Measurements from ENCODE around the gene IGSF11.
A peak's percentile ranks its signal among the peaks of the same experiment; 100 is the strongest.
"Not testable (repeated sequence)": the region's sequence is repeated elsewhere in the genome, so short reads cannot be mapped to it uniquely, and the experiment has no call there.

IGSF11 gene, protein sequence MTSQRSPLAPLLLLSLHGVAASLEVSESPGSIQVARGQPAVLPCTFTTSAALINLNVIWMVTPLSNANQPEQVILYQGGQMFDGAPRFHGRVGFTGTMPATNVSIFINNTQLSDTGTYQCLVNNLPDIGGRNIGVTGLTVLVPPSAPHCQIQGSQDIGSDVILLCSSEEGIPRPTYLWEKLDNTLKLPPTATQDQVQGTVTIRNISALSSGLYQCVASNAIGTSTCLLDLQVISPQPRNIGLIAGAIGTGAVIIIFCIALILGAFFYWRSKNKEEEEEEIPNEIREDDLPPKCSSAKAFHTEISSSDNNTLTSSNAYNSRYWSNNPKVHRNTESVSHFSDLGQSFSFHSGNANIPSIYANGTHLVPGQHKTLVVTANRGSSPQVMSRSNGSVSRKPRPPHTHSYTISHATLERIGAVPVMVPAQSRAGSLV

DNA sequence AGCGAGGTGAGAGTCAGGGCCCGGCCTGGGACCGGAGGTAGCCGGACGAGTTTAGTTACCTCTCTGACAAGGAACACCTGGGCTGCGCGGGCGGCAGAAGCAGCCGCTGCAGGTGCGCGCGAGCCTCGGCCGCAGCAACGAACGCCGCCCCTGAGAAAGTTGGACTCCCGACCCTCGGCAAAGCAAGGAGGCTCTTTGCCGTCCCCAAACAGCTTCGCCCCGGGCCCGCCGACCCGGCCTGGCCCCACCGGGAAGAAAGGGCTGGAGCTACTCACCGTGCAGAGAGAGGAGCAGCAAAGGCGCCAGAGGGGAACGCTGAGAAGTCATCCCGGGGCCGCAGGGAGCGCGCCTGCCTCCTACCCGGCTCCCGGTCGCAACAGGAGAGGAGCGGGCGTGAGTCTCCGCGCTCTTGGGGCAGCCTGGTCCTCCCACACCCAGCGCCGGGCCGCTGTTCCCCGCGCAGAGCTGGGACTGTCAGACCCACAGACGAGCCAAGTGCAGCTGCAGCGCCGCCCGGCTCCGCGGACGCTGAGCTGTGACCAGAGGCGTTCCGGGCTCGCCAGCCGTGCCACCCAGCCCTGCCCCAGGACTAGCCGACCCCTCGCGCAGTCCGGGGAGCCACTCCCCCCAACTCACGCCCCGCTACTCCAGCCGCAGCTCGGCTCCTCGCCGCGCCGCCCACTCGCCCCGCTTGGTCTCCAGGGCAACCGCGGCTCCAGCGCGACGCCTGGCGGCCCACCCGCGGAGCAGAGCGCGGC, at the start of gene IGSF11:
Gene IGSF11, minus strand, starts transcription at position 591 of the 758 bp plus-strand sequence. Its CDS starts 264 bp downstream, at position 327.
- peak; percentile 63 for DNase-seq (ENCODE audit: low spot score)

DNA sequence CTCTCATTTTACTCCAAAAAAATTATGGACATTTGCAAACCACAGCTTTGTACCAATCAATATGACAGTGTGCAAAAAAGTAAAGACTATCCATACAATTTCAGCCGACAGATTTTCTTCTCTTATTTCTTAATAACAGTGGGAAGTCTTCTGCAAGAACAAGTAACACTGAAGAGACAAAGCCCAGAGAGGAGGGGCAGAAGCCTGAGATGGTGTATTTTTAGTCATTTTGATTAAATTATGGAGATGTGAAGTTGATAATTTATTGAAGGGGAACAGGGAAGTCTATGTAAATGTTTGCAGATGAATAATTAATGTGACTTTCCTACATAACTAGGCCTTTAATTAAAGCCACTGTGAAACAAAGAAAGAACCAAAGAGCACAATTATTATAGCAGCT, 45.7 kb upstream of the IGSF11 start:
- DNase-seq (ENCODE audit: low spot score): no peak

DNA sequence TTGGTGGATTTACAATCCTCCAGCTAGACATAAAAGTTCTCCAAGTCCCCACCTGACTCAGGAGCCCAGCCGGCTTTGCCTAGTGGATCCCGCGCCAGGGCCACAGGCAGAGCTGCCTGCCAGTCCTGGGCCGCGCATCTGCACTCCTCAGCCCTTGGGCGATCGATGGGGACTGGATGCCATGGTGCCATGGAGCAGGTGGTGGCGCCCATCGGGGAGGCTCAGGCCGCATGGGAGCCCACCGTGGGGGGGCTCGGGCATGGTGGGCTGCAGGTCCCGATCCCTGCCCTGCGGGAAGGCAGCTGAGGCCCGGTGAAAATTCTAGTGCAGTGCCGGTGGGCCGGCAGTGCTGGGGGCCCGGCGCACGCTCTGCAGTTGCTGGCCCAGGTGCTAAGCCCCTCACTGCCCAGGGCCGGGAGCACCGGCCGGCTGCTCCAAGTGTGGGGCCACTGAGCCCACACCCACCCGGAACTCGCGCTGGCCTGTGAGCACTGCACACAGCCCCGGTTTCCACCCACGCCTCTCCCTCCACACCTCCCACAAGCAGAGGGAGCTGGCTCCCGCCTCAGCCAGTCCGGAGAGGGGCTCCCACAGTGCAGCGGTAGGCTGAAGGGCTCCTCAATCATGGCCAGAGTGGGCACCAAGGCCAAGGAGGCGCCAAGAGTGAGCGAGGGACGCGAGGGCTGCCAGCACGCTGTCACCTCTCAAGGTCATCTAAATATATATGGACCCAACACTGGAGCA, 38.8 kb upstream of the IGSF11 start:
- DNase-seq (ENCODE audit: low spot score): no peak

DNA sequence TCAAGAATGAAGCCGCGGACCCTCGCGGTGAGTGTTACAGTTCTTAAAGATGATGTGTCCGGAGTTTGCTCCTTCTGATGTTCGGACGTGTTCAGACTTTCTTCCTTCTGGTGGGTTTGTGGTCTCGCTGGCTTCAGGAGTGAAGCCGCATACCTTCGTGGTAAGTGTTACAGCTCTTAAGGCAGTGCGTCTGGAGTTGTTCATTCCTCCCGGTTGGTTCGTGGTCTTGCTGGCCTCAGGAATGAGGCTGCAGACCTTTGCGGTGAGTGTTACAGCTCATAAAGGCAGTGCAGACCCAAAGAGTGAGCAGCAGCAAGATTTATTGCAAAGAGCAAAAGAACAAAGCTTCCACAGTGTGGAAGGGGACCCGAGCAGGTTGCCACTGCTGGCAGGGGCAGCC, 37.8 kb upstream of the IGSF11 start:
- not testable (repeated sequence) for DNase-seq (ENCODE audit: low spot score)

DNA sequence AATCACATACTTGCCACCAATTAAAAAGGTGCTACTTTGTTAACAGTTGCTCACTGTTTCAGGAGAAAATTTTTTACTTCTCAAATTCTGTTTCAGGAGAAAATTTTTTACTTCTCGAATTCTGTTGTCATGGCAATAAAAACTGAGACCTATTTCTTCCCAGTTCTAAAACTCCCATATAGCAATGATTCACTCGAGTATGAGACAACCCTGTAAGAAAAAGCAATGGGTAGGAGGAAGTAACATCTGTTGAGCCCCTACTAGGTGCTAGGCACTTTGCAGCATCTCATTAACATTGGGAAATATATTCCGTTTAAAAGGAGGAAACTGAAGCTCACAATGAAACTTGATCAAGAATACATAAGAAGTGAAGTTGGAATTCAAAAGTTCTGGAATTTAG, 35.1 kb upstream of the IGSF11 start:
- no peak for DNase-seq (ENCODE audit: low spot score)

DNA sequence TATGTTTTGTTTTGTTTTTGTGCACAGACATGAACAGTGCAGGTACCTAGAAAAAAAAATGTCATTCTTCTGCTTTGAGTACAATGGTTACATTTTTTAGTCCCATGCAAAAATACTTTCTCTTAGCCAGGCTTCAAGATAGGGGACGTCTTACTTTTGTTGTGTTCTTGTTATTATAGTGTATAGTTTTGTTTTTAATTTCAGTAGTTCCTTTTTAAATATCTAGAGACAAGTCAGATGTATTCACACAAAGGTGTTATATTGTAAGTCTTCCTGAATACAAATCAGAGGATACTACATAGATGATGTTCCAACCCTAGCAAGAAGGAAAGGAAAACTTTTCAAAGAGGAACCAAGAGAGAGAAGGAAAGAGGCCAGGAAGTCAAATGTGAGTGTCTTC, 28.8 kb upstream of the IGSF11 start:
- DNase-seq (ENCODE audit: low spot score): no peak

DNA sequence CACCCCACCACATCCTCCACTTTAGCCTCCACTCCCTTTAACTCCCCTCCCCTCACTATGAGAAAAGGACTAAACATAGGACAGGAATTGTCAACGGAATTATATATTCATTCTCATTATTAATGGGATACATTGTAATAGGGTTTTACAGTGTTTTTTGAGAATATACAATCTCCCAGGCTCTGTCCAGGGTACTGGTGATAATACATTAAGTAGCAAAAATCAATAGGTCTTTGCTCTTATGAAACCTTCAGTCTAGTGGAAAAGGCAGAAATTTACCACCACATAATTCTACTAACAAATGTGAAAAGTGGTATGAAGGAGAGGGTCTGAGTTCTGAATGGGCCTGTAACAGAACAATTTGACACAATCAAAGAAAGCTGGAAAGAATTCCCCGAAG, 28.2 kb upstream of the IGSF11 start:
- DNase-seq (ENCODE audit: low spot score): no peak

DNA sequence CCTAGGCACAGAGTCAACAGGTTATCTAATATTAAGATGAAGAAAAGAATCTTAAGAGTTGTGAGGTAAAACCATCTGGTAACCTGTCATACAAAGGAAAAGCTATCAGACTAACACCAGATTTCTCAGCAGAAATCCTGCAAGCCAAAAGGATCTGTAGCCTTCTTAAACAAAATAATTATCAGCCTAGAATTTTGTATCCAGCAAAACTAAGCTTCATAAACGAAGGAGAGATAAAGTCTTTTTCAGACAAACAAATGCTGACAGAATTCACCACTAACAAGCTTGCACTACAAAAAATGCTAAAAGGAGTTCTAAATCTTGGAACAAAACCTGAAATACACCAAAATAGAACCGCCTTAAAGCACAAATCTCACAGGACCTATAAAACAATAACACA, 9.9 kb upstream of the IGSF11 start:
- no peak for DNase-seq (ENCODE audit: low spot score)

DNA sequence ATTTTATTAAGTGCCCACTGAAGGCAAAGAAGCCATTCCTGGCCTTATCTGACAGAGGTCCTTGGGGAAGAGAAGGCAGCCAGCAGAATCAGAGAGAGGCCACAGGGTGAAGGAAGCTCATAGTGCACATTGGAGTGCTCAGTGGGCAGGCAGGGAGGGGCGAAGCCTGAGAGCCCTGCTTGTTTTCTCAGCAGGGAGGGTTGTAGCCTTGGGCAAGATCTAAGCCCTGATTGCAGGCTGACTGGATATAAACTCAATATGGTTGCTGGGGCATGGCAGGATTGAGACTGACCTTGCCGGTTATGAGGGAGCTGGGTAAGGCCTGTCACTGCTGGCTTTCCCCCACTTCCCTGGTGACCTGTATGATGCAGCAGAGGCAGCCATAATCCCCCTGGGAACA, 7.5 kb upstream of the IGSF11 start:
- no peak for DNase-seq (ENCODE audit: low spot score)

DNA sequence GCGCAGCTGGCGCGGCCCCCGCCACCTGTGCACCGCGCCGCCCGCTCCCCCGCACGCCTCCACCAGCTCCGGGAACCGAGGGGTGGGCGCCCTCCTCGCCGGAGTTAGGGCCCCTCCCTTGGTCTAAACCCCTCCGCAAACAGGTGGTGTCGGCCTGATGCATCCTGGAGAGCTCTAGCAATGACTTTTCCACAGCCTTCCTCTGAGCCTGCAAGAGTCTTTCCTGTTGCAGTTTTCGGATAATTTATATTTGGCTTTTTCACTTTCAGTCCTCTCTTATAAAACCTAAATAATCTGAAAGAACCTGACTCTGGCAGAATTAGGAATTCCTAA, 334 bp upstream of the IGSF11 start:
- DNase-seq (ENCODE audit: low spot score): peak; percentile 8

DNA sequence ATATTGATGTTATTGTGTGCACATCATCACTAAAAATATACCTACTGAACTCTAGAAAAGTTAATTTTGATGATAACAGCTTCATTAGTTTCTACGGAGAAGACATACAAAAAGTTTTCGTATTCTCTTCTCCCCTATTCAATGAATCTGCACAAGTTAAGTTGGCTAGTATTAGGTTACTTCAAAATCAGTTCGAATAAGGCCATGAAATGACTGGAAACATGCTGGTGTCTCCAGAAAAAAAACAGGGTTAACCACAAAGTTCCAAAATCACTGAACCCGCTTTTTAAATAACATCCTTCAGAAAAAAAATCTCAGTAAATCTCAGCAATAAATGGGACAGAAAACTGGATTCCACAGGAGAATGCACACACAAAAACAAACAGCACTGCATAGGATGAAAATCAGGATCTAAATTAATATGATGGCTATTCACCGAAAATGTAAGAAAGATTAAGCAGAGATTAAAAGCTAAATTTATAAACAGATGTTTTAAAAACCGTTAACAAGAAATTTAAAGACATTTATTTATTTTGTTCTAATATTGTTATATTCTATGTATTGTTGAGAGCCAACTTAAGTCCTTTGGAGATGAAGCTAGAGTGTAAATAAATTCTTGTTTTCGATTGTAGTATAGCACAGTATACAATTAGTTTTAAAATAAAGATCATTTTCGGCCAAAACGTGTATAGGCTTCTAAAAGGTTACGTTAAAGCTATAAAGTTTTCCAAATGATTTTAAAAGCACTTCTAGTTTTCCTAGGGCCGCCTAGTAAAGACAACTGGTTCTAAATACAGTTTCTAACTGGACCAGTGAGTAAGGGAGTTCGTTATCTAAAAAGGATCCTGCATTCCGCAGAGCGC, 1.0 kb downstream of the IGSF11 start:
- no peak for DNase-seq (ENCODE audit: low spot score)

DNA sequence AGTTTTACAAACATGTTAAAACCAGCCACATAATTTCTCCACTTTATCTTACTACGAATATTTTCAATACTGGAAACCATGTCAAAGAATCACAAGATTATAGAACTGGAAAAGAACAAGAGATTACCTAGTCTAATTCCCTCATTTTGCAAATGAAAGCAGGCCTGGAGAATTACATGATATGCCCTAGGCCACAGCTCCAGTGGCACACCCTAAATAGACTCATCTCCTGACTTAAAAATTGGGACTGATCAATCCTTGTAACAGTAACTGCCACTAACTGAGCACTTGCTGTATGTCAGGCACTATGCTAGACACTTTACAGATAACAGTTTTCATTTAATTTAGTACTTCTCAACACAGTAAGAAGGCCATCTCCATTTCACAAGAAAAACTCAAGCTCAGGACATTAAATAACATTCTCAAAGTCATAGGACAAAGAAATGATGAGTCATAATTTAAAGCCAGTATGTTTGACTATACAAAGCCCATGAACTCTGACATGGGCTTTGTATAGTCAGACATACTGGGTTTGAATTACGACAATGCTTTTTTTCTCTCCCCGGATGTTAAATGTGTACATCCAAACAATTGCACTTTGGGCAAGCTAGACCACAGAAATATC, 9.4 kb downstream of the IGSF11 start:
- no peak for DNase-seq (ENCODE audit: low spot score)

DNA sequence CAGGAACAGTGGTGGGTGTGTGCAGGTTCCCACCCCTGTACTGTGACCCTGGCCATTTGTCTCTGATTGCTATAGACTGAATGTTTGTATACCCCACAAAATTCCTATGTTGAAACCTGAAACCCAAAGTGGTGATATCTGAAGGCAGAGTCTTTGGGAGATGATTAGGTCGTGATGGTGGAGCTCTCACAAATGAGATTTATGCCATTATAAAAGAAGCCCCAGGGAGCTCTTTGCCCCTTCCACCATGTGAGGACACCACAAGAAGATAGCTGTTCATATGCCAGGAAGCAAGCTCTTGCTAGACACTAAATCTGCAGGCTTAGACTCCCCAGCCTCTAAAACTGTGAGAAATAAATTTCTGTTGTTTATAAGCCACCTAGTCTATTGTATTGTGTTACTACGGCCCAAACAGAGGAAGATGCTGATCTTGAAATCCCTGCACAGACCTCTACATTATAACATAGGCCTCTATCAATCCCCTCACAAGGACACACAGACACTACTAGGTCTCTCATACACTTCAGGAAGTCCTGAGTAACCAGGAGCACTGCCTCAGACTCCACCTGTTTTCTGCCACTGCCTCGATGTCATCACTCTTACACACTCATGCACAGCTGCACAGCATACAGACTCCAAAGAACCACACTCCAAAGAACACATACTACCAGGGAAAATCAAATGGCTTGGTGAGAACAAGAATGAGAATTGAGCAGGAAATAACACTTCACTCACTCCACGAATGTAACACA, 14.7 kb downstream of the IGSF11 start:
- no peak for DNase-seq (ENCODE audit: low spot score)

DNA sequence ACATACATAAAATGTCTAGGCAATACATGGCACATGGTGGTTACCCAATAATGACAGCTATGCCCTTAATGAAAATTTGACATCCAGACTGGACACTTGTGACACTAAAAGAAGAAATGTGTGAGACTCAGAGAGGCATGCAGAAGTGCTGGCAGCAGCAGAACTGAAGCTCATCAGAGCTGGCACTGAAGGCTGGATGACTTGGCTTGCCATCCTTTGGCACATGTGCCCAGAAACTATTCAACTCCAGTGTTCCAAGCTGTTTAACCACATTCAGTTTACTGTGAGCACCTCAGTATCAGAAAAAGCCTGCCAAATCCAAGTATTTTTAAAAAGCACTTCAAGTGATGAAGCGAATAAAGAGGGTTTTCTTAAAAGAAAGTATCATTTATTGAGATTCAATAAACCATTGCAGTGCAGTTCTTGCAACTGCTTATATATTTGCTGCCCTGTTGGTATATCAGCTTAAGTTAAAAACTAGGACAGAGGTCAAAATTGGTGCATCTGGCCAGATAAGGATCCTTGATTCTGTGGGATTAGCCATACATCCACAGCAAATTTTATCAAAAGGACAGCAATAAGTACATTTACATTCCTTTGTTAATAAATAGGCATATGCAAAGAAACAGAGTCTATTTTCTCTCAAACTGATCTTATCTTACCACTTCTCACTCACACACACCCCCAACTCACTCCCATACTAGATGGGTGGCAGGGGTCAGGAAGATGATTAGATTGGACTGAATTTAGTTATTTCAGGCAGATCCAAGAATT, 15.8 kb downstream of the IGSF11 start:
- DNase-seq (ENCODE audit: low spot score): no peak

DNA sequence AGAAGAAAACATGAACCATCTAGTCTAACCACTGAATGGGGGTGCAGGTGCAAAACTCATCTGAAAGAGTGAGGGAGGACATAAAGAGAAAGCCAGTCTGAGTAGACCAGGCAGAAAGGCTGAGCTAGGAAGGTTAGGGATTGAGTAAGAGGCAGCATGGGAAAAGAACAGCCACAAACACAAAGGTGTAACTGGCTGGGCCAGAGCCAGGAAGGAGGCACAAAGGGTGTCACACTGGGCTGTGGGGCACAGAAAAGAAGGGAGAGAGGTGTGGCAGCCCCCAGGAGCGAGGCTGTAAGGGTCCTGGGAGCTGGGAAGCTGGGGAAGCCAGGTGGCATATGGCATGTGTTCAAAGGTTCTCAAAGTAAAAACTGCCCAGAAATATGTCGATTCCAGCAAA, 18.7 kb downstream of the IGSF11 start:
- no peak for DNase-seq (ENCODE audit: low spot score)

DNA sequence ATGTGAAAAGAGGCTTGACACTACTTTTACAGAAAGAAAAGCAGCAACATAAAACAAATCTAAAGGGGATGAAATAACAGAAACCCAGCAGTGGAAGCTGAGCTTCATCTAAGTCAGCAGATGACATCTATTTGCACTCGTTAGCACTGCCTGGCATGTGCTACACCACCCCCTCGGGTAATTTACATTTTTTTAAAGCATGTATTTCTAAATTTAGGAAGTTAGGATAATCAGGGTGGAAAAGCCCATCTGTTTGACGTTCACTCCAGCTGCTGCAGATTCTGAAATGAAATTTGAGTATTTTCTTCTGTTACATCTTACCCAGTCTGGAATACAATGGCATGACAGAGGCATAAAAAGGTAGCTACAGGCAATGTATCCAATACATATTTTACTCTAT, 20.7 kb downstream of the IGSF11 start:
- no peak for DNase-seq (ENCODE audit: low spot score)

DNA sequence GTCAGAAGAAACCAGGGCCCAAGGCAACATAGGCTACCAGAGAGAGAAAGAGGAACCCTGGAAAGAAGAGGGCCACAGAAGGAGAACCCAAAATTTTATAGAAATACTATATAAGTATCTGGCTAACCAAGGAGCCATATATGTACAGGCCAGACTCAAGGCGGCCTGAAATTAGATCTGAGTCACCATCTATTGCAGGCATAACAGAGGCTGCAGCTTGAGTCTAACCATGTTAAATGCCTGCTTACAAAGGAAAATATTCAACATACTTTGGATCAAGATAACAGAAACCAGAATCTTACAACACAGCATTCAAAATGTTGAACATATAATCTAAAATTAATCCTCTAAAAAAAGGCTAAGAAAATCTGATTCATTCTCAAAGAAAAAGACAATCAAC, 23.1 kb downstream of the IGSF11 start:
- no peak for DNase-seq (ENCODE audit: low spot score)

DNA sequence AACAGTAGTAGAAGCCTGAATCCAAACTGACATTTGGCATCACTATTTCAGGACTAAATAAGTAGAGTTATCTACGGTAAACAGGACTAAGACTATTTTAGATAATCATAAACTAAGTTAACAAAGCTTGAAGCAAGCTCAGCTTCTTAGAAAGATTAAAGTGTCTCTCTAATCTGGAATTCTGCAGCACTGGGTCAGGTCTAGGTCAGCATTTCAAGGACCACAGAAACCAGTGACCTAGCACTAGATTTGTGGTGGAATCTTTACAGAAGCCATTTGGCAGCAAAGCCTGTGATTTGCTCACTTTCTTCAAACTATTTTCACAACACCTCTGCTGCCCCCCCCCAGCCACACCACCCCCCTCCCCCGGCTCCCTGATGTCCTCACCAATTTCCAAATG, 37.5 kb downstream of the IGSF11 start:
- no peak for DNase-seq (ENCODE audit: low spot score)

DNA sequence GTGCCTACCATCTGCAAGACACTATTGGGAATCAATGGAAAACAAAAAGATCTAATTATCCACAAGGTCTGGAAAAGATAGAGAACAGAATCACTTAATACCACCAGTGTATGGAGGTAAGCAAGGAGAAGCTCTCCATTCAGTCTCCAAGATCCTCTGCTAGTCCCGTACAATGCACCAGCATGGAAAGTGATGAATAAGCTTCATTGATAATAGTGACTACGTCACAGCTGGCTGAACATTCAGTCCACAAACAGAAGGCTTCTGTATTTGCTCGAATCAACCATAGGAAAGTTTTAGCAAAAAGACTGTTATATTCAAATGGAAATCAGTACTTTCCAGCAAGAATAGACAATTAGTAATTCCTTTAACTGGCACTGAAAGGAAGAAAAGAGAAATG, 42.9 kb downstream of the IGSF11 start:
- no peak for DNase-seq (ENCODE audit: low spot score)
